Endothelial cell of umbilical vein (primary cell): ENCODE measurements around the gene QRICH2.

Experiments
- EZH2 ChIP-seq: IDR thresholded peaks from 2 replicates; pipeline ENCODE4 v1.6.1; 2012; ENCODE audit warnings: borderline replicate concordance, low read depth, mild to moderate bottlenecking, moderate library complexity, low read length, inconsistent platforms; ENCODE audit not compliant: severe bottlenecking
- TF ChIP-seq, protein P1 (sequence below), 2 donors: IDR thresholded peaks; 1 replicate in 1 of 2; 2 replicates in 1 of 2; pipeline ENCODE4 v1.5.1; 2011; ENCODE audit warnings: low read length in 2 of 2, mild to moderate bottlenecking in 2 of 2, moderate library complexity in 2 of 2, control low read depth in 1 of 2, inconsistent platforms in 1 of 2, low read depth in 1 of 2; ENCODE audit not compliant: insufficient read depth in 1 of 2; ENCODE audit errors: extremely low read depth in 1 of 2

DNA sequence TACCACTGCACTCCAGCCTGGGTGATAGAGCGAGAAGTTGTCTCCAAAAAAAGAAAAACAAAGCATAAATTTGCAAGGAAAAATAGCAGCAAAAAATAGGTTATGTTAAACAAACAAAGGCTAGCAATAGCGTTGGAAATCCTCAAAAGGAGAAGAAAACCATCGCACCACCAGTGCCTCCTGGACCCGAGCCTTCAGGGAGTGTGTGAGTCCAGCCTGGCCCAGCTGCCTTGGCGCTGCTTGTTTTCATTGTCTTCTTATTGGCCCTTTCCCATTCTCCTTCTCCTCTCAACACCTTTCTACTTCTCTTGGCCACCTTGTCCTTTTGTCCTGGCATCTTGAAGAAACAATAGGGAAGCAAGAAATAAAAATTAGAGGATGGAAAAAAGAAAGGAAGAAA, 47.4 kb downstream of the QRICH2 start:
- TF ChIP-seq, protein P1, sequence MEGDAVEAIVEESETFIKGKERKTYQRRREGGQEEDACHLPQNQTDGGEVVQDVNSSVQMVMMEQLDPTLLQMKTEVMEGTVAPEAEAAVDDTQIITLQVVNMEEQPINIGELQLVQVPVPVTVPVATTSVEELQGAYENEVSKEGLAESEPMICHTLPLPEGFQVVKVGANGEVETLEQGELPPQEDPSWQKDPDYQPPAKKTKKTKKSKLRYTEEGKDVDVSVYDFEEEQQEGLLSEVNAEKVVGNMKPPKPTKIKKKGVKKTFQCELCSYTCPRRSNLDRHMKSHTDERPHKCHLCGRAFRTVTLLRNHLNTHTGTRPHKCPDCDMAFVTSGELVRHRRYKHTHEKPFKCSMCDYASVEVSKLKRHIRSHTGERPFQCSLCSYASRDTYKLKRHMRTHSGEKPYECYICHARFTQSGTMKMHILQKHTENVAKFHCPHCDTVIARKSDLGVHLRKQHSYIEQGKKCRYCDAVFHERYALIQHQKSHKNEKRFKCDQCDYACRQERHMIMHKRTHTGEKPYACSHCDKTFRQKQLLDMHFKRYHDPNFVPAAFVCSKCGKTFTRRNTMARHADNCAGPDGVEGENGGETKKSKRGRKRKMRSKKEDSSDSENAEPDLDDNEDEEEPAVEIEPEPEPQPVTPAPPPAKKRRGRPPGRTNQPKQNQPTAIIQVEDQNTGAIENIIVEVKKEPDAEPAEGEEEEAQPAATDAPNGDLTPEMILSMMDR (IDR thresholded peaks at IDR 0.05; ENCODE audit: extremely low read depth in 1 of 2, insufficient read depth in 1 of 2, low read depth in 1 of 2, low read length in 2 of 2) = no peak
- TF ChIP-seq EZH2 = no peak
